Psoas muscle (tissue), 8 donors: ENCODE measurements around the gene ISOC2. TPM values are rescaled to one million over a fixed set of nuclear protein-coding genes. Genes with fewer than 3 reads are reported as not detected.

ENCODE experiments used
- ATAC-seq, 4 donors: fragments of 200-7000 bp; cut with Tn5 transposase; one replicate each; pipeline ENCODE4 v1.9.1; 2020; ENCODE audit warnings: moderate library complexity in 3 of 4, mild to moderate bottlenecking in 2 of 4
- DNase-seq, 2 donors: peaks; one replicate each; pipeline ENCODE4 v3.0.0-alpha.2; 2020
- H3K27ac ChIP-seq: fragments of 200-600 bp; one replicate; pipeline ENCODE4 v1.8.0; 2022
- H3K27me3 ChIP-seq, 3 donors: fragments of 200-600 bp in 1 of 3; one replicate each; pipeline versions ENCODE4 v1.6.1 to v1.8.0; 2013 to 2022; ENCODE audit warnings: low read length in 2 of 3, mild to moderate bottlenecking in 2 of 3, moderate library complexity in 1 of 3; ENCODE audit not compliant: insufficient read depth in 3 of 3
- H3K36me3 ChIP-seq, 2 donors: fragments of 200-600 bp in 1 of 2; one replicate each; pipeline versions ENCODE4 v1.6.1 to v1.8.0; 2013 to 2022; ENCODE audit warnings: low read depth in 1 of 2, mild to moderate bottlenecking in 1 of 2, moderate library complexity in 1 of 2; ENCODE audit not compliant: insufficient read depth in 1 of 2
- H3K4me1 ChIP-seq: fragments of 200-600 bp; one replicate; pipeline ENCODE4 v1.8.0; 2022
- H3K4me3 ChIP-seq: fragments of 200-600 bp; one replicate; pipeline ENCODE4 v1.8.0; 2022; ENCODE audit warnings: mild to moderate bottlenecking
- H3K9me3 ChIP-seq: fragments of 200-600 bp; one replicate; pipeline ENCODE4 v1.8.0; 2022
- CTCF ChIP-seq: fragments of 200-600 bp; IDR thresholded peaks from one replicate; pipeline ENCODE4 v1.8.0; 2022; ENCODE audit warnings: antibody characterized with exemption
- WGBS, 3 donors: extraction: QIAGEN DNeasy Blood & Tissue Kit; methylation state at CpG; one replicate each; pipeline versions ENCODE4 v1.1.6 to v1.1.7; 2013; 5-methylcytosine and 5-hydroxymethylcytosine counted together
- intact Hi-C, 2 donors: fragments of 100-400 bp; cut with DNase I; formaldehyde crosslinking; loops; one replicate each; pipeline versions ENCODE4 v1.11.0 to v1.14.2; 2022
- polyA plus RNA-seq, 3 donors: library from polyadenylated mRNA; stranded (reverse); fragments of 200-250 nt; gene quantifications; one replicate each; pipeline ENCODE4 v1.2.3, GENCODE V29; 2013
- total RNA-seq, 4 donors: library from RNA; stranded (reverse); fragmentation: NEBNext Ultra II Directional in 2 of 4; extraction: Animal tissue kit (Norgen Biotek cat#: 25700) in 2 of 4; gene quantifications; one replicate each; pipeline versions ENCODE4 v1.2.1 to v1.2.4, GENCODE V29; 2021 to 2023
- donor health status: healthy with polysubstance abuse.
- donor health status: DM: no; HTN: no; CAD: no; lungs with moderate emphysema.
- donor health status: Bipolar disorder and iron deficiency.
- donor health status: healthy.
- donor health status: DM: yes; HTN: yes; CAD: no.
- donor health status: DM: no; HTN: no; CAD: no.
- donor health status: DM: no; HTN: no; CAD: no.
- donor health status: DM: yes; HTN: yes; CAD: no.

ISOC2 gene
- total and polyA plus RNA-seq, 7 donors: 32.0 to 177 (median 78.0) TPM

GRCh38 chr19:55467236-55468053 is 6.0 kb upstream of the ISOC2 start:
- intact Hi-C loops: loop anchor here (5.0 kb wide), 2 partner anchors 35 to 165 kb away; no protein-coding TSS in a partner anchor
- Histone ChIP-seq H3K4me3 (no peak overlapping the region), H3K9me3 (no peaks in the 10 kb centered on the region), H3K27ac (no peak overlapping the region), H3K36me3 (no peaks in the 10 kb centered on the region), H3K4me1 (peaks cover under 1% of the 10 kb centered on the region), H3K27me3 (no peaks in the 10 kb centered on the region)
- 32 to 38% (median 32%) methylated on average over 29 of the region's 29 CpGs for WGBS, 3 donors
- DNase-seq (peak; percentile 74 to 83), ATAC-seq (peak; percentile 83 to 93 (median 84))
- peak; percentile 99 for TF ChIP-seq CTCF

- DNase-seq (no peak), ATAC-seq (no peak)
- 75 to 90% (median 88%) methylated on average over 4 of the region's 4 CpGs for WGBS, 3 donors
- Histone ChIP-seq H3K36me3 (no peaks in the 10 kb centered on the region), H3K27me3 (no peaks in the 10 kb centered on the region), H3K4me1 (peaks cover 2% of the 10 kb centered on the region), H3K9me3 (no peaks in the 10 kb centered on the region), H3K27ac (no peak overlapping the region), H3K4me3 (no peak overlapping the region)
- intact Hi-C loops: loop anchor here (5.0 kb wide), 2 partner anchors 36 to 166 kb away; no protein-coding TSS in a partner anchor
- TF ChIP-seq CTCF: no peak
Observed at GRCh38 chr19:55466241-55466614, 4.8 kb upstream of the ISOC2 start.

- 71 to 79% (median 76%) methylated on average over 11 of the region's 11 CpGs for WGBS, 3 donors
- TF ChIP-seq CTCF: no peak
- Histone ChIP-seq H3K4me1 (peaks cover 2% of the 10 kb centered on the region), H3K4me3 (no peak overlapping the region), H3K9me3 (no peaks in the 10 kb centered on the region), H3K27ac (no peak overlapping the region), H3K36me3 (no peaks in the 10 kb centered on the region), H3K27me3 (no peaks in the 10 kb centered on the region)
- ATAC-seq: no peak
- intact Hi-C loops: loop anchor here (5.0 kb wide), 2 partner anchors 37 to 167 kb away; no protein-coding TSS in a partner anchor
- DNase-seq: no peak
Observed at GRCh38 chr19:55465460-55466240, 4.2 kb upstream of the ISOC2 start.

- DNase-seq (no peak), ATAC-seq (no peak)
- WGBS, 3 donors: 63 to 77% (median 73%) methylated on average over 7 to 14 of the region's 14 CpGs
- Histone ChIP-seq H3K4me3 (no peak within 1 kb of the TSS), H3K36me3 (no peaks in the 10 kb centered on the region), H3K27me3 (no peaks in the 10 kb centered on the region), H3K27ac (no peak within 1 kb of the TSS), H3K9me3 (no peaks in the 10 kb centered on the region), H3K4me1 (peaks cover 2% of the 10 kb centered on the region)
- intact Hi-C loops: loop anchor here (5.0 kb wide), 2 partner anchors 38 to 168 kb away; no protein-coding TSS in a partner anchor
- no peak for TF ChIP-seq CTCF
Observed at GRCh38 chr19:55464662-55465054, 3.2 kb upstream of the ISOC2 start, which contains the start of gene C19orf85. Gene C19orf85 (minus strand): TSS chr19:55464751. CDS start chr19:55464554, 197 bp downstream.
